Activated naive CD8-positive, alpha-beta T cell treated with anti-CD3 and anti-CD28 coated beads, Interleukin-2, amount 50 U/mL, for 24 hours (primary cell): Measurements from ENCODE around the gene APOBR.
"Not testable (repeated sequence)": the region's sequence is repeated elsewhere in the genome, so short reads cannot be mapped to it uniquely, and the experiment has no call there.

ENCODE experiments used
- ATAC-seq: fragments of 150-1000 bp; cut with Tn5 transposase; one replicate; pipeline ENCODE4 v1.10.0; 2021
- DNase-seq: peaks from one replicate; pipeline ENCODE4 v3.0.0; 2021
- H3K27ac Mint-ChIP-seq: one replicate; pipeline ENCODE4 v1.8.0; 2021; ENCODE audit warnings: mild to moderate bottlenecking, mixed read lengths
- H3K27me3 Mint-ChIP-seq: one replicate; pipeline ENCODE4 v1.8.0; 2021; ENCODE audit warnings: mixed read lengths
- H3K36me3 Mint-ChIP-seq: one replicate; pipeline ENCODE4 v1.8.0; 2021; ENCODE audit warnings: low read depth, mixed read lengths
- H3K4me1 Mint-ChIP-seq: one replicate; pipeline ENCODE4 v1.8.0; 2021; ENCODE audit warnings: mixed read lengths
- H3K4me3 Mint-ChIP-seq: one replicate; pipeline ENCODE4 v1.8.0; 2021; ENCODE audit warnings: mild to moderate bottlenecking, moderate library complexity, mixed read lengths
- H3K9me3 Mint-ChIP-seq: one replicate; pipeline ENCODE4 v1.8.0; 2021; ENCODE audit warnings: mixed read lengths

The APOBR gene

DNA sequence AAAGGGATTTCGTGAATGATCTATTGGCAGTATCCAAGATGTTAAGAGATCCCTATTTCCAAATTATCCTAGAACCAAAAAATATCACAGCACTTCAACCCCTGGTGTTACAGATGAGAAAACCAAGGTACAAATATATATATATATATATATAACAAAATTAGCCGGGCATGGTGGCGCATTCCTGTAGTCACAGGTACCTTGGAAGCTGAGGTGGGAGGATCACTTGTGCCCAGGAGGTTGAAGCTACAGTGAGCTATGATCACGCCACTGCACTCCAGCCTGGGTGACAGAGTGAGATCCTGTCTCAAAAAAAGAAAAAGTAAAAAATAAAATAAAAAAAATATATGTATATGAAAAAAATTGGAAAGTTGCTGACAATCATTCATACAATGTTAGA, 1.9 kb upstream of the APOBR start:
- ATAC-seq (no peak), DNase-seq (no peak)
- Mint-ChIP-seq H3K36me3 (peaks cover 11% of the 10 kb centered on the region), H3K27ac (peak overlapping the region; percentile 99), H3K9me3 (no peaks in the 10 kb centered on the region), H3K4me1 (peaks cover 71% of the 10 kb centered on the region), H3K4me3 (peak overlapping the region; percentile 90), H3K27me3 (no peaks in the 10 kb centered on the region)

DNA sequence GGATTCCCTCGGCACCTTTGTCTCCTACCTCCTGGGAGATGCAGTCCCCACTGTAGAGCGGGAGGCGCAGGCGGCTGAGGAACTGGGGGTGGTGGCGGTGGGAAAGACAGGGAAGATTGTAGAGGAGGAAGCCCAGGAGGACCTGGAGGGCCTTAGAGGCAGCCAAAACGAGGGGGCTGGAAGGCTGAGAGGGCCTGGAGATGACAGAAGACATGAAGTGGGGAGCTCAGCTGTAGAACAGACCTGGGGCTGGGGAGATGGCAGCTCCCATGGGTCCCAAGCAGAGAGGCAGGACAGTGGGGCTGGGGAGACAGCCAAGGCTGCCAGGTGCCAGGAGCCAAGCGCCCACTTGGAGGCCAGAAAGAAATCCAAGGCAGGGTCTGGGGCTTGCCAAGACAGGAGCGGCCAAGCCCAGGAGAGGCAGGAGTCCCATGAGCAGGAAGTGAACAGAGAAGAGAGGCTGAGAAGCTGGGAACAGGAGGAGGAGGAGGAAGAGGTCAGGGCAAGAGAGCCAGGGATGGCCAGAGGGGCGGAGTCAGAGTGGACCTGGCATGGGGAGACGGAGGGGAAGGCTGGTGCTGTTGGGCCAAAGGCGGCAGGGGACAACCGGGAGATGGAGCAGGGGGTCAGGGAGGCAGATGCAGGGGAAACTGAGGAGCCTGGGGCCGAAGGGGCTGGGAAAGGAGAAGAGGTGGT, 803 bp downstream of the APOBR start:
- DNase-seq = no peak
- no peaks in the 10 kb centered on the region for H3K9me3 Mint-ChIP-seq
- ATAC-seq = no peak
- H3K4me3 Mint-ChIP-seq = peak overlapping the region; percentile 90
- H3K4me1 Mint-ChIP-seq = peaks cover 59% of the 10 kb centered on the region
- H3K36me3 Mint-ChIP-seq = no peaks in the 10 kb centered on the region
- H3K27ac Mint-ChIP-seq = peak overlapping the region; percentile 99
- no peaks in the 10 kb centered on the region for H3K27me3 Mint-ChIP-seq

GRCh38 chr16:28495795-28496749, 1.6 kb downstream of the APOBR start:
- H3K9me3 Mint-ChIP-seq = no peaks in the 10 kb centered on the region
- H3K4me1 Mint-ChIP-seq = peaks cover 59% of the 10 kb centered on the region
- DNase-seq = no peak
- no peak for ATAC-seq
- H3K4me3 Mint-ChIP-seq = peak overlapping the region; percentile 90
- no peaks in the 10 kb centered on the region for H3K27me3 Mint-ChIP-seq
- H3K27ac Mint-ChIP-seq = peak overlapping the region; percentile 99
- no peaks in the 10 kb centered on the region for H3K36me3 Mint-ChIP-seq

GRCh38 chr16:28496844-28497243, 2.4 kb downstream of the APOBR start:
- ATAC-seq (no peak), DNase-seq (no peak)
- Mint-ChIP-seq H3K27ac (peak overlapping the region; percentile 37), H3K4me1 (peaks cover 55% of the 10 kb centered on the region), H3K36me3 (no peaks in the 10 kb centered on the region), H3K27me3 (no peaks in the 10 kb centered on the region), H3K9me3 (no peaks in the 10 kb centered on the region), H3K4me3 (peak overlapping the region; percentile 32)

- Mint-ChIP-seq H3K27ac (peak overlapping the region; percentile 56), H3K36me3 (no peaks in the 10 kb centered on the region), H3K4me3 (no peak overlapping the region), H3K4me1 (peaks cover 50% of the 10 kb centered on the region), H3K9me3 (no peaks in the 10 kb centered on the region), H3K27me3 (no peaks in the 10 kb centered on the region)
- ATAC-seq (no peak), DNase-seq (no peak)
These were observed 2.9 kb downstream of the APOBR start for GRCh38 chr16:28497386-28497785.

DNA sequence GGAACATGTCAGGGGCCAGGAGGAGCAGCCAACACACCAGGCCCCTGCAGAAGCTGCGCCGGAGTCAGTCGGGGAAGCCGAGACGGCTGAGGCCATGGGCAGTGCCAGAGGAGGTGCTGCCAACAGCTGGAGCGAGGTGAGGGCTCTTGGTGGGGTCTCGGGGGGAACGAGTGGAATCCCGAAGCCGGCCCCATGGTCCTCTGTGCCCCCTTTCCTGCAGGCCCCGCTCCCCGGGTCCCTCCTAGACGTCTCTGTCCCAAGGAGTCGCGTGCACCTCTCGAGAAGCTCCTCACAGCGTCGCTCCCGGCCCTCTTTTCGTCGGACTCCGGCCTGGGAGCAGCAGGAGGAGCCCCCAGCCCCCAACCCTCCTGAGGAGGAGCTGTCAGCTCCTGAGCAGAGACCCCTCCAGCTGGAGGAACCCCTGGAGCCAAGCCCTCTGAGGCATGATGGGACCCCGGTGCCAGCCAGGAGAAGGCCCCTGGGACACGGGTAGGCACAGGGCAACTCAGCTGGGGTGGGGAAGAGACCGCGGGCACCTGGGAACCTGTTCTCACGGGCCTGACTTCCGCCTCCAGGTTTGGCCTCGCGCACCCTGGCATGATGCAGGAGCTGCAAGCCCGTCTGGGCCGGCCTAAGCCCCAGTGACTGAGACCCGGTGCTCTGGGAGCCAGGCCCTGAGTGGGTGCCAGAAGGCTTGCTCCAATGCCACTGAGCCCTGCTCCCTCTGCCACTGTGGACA, 3.6 kb downstream of the APOBR start:
- no peak for ATAC-seq
- Mint-ChIP-seq H3K36me3 (no peaks in the 10 kb centered on the region), H3K27me3 (no peaks in the 10 kb centered on the region), H3K9me3 (no peaks in the 10 kb centered on the region), H3K4me3 (no peak overlapping the region), H3K4me1 (peaks cover 47% of the 10 kb centered on the region), H3K27ac (peak overlapping the region; percentile 56)
- DNase-seq = no peak

- Mint-ChIP-seq H3K9me3 (no peaks in the 10 kb centered on the region), H3K4me3 (no peak overlapping the region), H3K4me1 (peaks cover 39% of the 10 kb centered on the region), H3K36me3 (no peaks in the 10 kb centered on the region), H3K27ac (no peak overlapping the region), H3K27me3 (no peaks in the 10 kb centered on the region)
- ATAC-seq (no peak), DNase-seq (no peak)
These were observed 4.4 kb downstream of the APOBR start for GRCh38 chr16:28498666-28499381.

DNA sequence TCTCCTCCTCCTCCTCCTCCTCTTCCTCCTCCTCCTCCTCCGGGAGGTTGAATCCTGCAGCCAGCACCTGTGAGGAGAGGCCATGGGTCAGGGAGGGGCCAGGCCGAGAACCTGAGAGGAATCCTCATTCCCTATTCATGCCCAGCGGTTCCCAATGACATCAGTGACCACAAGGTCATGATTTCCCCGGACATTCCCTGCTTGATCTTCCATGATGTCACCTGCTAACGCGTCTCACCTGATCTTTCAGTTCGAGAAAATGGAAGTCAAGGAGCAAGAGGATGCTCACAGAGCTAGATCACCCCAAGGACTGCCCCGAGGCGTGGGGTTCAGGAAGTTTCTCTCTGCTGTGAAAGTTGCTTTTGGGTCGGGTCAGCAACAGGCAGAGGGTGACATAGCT, 5.4 kb downstream of the APOBR start:
- no peak overlapping the region for H3K27ac Mint-ChIP-seq
- no peaks in the 10 kb centered on the region for H3K9me3 Mint-ChIP-seq

GRCh38 chr16:28500476-28501180, 6.2 kb downstream of the APOBR start:
- DNase-seq, H3K27me3 Mint-ChIP-seq, H3K36me3 Mint-ChIP-seq, ATAC-seq, H3K4me3 Mint-ChIP-seq, H3K27ac Mint-ChIP-seq, H3K9me3 Mint-ChIP-seq: not testable (repeated sequence)
- H3K4me1 Mint-ChIP-seq = peaks cover 21% of the 10 kb centered on the region

More for the DNA sequence above, 5.4 kb downstream of the APOBR start:
- no peak for ATAC-seq
- DNase-seq = no peak
- Mint-ChIP-seq H3K4me1 (peaks cover 29% of the 10 kb centered on the region), H3K27me3 (no peaks in the 10 kb centered on the region), H3K4me3 (no peak overlapping the region), H3K36me3 (no peaks in the 10 kb centered on the region)

DNA sequence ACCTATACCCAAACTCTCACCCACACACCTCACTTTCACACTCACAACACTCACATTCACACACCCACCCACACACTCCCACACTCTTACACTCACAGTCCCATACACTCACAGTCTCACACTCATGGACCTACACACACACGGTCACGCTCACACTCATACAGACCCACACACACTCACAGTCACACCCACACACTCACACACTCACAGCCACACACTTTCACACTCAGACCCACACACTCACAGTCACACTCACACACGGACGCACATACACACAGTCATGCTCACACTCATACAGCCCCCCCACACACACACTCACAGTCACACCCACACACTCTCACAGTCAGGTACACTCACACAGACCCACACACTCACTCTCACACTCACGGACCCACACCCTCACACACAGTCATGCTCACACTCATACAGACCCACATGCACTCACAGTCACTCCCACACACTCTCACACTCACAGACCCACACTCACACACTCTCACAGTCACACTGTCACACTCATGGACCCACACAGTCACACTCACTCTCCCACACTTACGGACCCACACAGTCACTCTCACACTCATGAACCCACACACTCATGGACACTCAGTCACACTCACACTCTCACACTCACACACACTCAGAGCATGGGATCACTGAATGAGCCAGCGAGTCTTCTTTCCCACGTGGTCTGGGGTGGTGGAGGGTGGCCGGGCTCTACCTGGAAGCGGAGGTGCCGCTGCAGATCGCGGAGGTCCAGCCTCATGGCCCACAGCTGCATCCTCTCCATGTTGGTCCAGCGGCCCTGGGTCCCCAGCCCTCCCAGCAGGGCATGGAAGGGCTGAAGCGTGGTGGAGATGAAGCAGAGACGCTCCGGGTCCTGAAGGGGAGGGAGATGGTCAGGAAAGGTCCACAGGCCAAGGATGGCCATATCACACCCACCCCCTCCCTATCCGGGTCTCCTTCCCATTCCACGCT, 7.1 kb downstream of the APOBR start:
- ATAC-seq = no peak

DNA sequence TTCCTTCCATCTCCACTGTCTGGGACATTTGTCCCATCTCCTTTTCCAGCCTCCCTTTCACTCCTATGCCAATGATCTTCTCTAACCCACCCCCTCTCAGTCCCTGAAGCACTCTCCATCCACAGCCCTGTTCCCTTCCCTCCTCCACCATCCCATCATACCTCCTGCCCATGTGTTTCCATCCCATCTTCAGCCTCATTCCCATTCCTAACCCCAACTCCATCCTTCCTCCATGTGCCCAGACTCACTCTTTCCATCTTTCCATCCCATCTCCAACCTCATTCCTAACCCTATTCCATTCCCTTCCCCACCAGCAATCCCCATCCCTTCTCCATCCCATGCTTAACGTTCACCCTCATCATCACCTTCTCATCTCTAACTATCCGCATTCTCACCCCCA, 7.8 kb downstream of the APOBR start:
- Mint-ChIP-seq H3K9me3 (no peaks in the 10 kb centered on the region), H3K27ac (no peak overlapping the region), H3K4me3 (no peak overlapping the region), H3K36me3 (no peaks in the 10 kb centered on the region), H3K27me3 (no peaks in the 10 kb centered on the region), H3K4me1 (peaks cover 17% of the 10 kb centered on the region)
- DNase-seq (no peak), ATAC-seq (no peak)

More for the DNA sequence above, 7.1 kb downstream of the APOBR start:
- no peak for DNase-seq
- peaks cover 16% of the 10 kb centered on the region for H3K4me1 Mint-ChIP-seq
- no peaks in the 10 kb centered on the region for H3K36me3 Mint-ChIP-seq
- H3K9me3 Mint-ChIP-seq = no peaks in the 10 kb centered on the region
- H3K4me3 Mint-ChIP-seq = no peak overlapping the region
- no peak overlapping the region for H3K27ac Mint-ChIP-seq
- no peaks in the 10 kb centered on the region for H3K27me3 Mint-ChIP-seq

DNA sequence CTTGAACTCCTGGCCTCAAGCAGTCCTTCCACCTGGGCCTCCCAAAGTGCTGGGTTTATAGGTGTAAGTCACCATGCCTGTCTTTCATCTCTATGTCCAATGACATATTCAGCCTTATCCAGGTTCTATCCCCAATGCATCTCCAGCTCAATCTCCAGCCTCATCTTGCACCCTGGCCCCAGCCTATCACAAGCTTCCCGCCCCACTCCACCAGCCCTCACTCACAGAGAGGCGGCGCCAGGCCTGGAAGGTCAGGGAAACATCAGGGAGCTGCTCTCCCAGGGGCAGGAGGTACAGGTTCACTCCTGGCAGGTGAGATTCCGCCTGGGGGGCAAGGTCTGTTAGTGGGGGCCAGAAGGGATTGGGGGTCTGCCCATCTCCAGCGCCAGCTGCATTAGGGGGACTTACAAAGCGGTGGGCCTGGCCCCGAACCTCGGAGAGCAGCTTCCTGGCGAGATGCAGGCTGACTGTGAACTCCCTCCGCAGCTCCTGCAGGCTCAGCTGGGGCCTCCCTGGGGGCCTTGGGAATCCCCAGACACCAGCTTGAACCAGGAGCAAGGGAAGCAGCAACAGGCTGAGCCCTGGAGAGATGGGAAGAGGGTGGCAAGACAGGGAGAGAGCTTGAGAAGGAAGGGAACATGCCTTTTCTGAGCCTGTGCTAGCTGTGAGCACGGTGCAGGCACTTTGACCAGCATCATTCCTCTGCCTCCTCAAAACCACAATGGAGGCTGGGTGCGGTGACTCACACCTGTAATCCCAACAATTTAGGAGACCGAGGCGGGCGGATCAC, 9.2 kb downstream of the APOBR start:
- ATAC-seq = no peak
- Mint-ChIP-seq H3K27ac (no peak overlapping the region), H3K9me3 (no peaks in the 10 kb centered on the region), H3K4me1 (peaks cover 28% of the 10 kb centered on the region), H3K36me3 (no peaks in the 10 kb centered on the region), H3K27me3 (no peaks in the 10 kb centered on the region), H3K4me3 (no peak overlapping the region)
- no peak for DNase-seq
